Stimulated activated CD4-positive, alpha-beta T cell treated with anti-CD3 and anti-CD28 coated beads, Interleukin-15, amount 100 ng/mL, for 24 hours (primary cell): Measurements from ENCODE around the gene THOC1.

Source experiments
- DNase-seq: peaks from one replicate; pipeline ENCODE4 v3.0.0-alpha.2; 2020

The THOC1 gene

GRCh38 chr18:211582-211981 lies 56.3 kb downstream of the THOC1 start:
- no peak for DNase-seq

GRCh38 chr18:210733-211132 lies 57.1 kb downstream of the THOC1 start:
- DNase-seq = no peak

GRCh38 chr18:210075-210474 lies 57.8 kb downstream of the THOC1 start:
- no peak for DNase-seq

- no peak for DNase-seq
Measured at GRCh38 chr18:199768-200167, 68.1 kb downstream of the THOC1 start.

GRCh38 chr18:199214-199613 lies 68.6 kb downstream of the THOC1 start:
- no peak for DNase-seq

- DNase-seq = no peak
Measured at GRCh38 chr18:195651-196050, 72.2 kb downstream of the THOC1 start.

GRCh38 chr18:192801-193200 lies 75.0 kb downstream of the THOC1 start:
- DNase-seq = no peak

GRCh38 chr18:191725-192124 lies 76.1 kb downstream of the THOC1 start:
- DNase-seq = no peak

GRCh38 chr18:189254-189653 lies 78.6 kb downstream of the THOC1 start:
- no peak for DNase-seq

GRCh38 chr18:183769-184168 lies 84.1 kb downstream of the THOC1 start:
- no peak for DNase-seq

- no peak for DNase-seq
Measured at GRCh38 chr18:181711-182110, 86.1 kb downstream of the THOC1 start.

- no peak for DNase-seq
Measured at GRCh38 chr18:179499-179898, 88.3 kb downstream of the THOC1 start.

GRCh38 chr18:172361-172760 lies 95.5 kb downstream of the THOC1 start:
- no peak for DNase-seq
